Muscle layer of duodenum (tissue), 2 donors: ENCODE results near the gene NOD2.

Experiments used
- H3K27ac ChIP-seq: one replicate; pipeline ENCODE4 v1.7.0; 2013; ENCODE audit warnings: mild to moderate bottlenecking, low read length
- H3K27me3 ChIP-seq: one replicate; pipeline ENCODE4 v1.7.0; 2013; ENCODE audit warnings: low read depth, mild to moderate bottlenecking, control low read depth, low read length
- H3K36me3 ChIP-seq, 2 donors: one replicate each; pipeline ENCODE4 v1.7.0; 2013; ENCODE audit warnings: low read length in 2 of 2, control low read depth in 1 of 2, mild to moderate bottlenecking in 1 of 2; ENCODE audit not compliant: insufficient read depth in 2 of 2, control insufficient read depth in 1 of 2
- H3K4me1 ChIP-seq, 2 donors: one replicate each; pipeline ENCODE4 v1.7.0; 2013; ENCODE audit warnings: low read length in 2 of 2, mild to moderate bottlenecking in 2 of 2, control low read depth in 1 of 2, moderate library complexity in 1 of 2; ENCODE audit not compliant: insufficient read depth in 2 of 2, control insufficient read depth in 1 of 2
- H3K4me3 ChIP-seq, 2 donors: one replicate each; pipeline ENCODE4 v1.7.0; 2013; ENCODE audit warnings: low read length in 2 of 2, low read depth in 1 of 2, mild to moderate bottlenecking in 1 of 2
- H3K9me3 ChIP-seq, 2 donors: one replicate each; pipeline ENCODE4 v1.7.0; 2013; ENCODE audit warnings: low read length in 2 of 2, control low read depth in 1 of 2, mild to moderate bottlenecking in 1 of 2; ENCODE audit not compliant: control insufficient read depth in 1 of 2
- donor health status: healthy.

NOD2 gene

DNA sequence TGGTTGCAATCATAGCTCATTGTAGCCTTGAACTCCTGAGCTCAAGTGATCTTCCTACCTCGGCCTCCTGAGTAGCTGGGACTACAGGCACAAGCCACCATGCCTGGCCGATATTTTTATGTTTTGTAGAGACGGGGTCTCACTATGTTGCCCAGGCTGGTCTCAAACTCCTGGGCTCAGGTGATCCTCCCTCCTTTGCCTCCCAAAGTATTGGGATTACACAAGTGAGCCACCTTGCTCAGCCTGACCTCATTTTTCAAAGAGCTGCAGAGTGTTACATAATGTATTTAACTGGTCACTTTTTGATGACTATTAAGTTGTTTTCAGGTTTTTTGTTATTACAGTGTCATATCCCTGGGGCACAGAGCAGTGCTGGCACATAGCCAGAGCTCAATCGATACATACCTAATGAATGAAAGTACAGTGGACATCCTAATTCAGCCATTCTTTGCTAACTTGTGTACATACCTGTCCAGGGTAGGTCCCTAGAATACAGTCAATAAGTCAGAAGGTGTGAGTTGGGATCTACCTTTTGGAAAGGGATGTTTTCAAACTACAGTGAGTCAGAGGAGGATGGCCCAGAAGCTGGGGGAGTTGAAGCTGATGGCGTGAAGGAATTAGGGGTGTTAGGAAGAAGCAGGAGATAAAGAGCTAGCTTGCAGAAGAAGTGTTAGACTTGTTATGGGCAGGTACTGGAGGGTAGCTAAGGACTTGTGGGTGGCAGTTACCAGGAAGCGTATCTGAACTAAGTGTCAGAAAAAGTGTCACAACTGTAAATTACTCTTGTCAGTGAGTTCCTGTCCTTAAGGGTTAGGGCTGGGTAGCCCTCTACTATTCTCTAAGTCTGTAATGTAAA is 28.4 kb downstream of the NOD2 start:
- Histone ChIP-seq H3K27me3 (no peaks in the 10 kb centered on the region), H3K4me3 (no peak overlapping the region), H3K27ac (no peak overlapping the region), H3K4me1 (no peaks in the 10 kb centered on the region), H3K9me3 (no peaks in the 10 kb centered on the region), H3K36me3 (no peaks in the 10 kb centered on the region)

DNA sequence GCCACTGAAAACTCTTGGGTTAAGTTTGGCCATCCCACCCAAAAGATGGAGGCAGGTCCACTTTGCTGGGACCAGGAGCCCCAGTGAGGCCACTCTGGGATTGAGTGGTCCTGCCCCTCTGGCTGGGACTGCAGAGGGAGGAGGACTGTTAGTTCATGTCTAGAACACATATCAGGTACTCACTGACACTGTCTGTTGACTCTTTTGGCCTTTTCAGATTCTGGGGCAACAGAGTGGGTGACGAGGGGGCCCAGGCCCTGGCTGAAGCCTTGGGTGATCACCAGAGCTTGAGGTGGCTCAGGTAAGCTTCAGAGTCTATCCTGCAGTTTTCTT is 29.0 kb downstream of the NOD2 start:
- H3K9me3 ChIP-seq: no peaks in the 10 kb centered on the region
- no peaks in the 10 kb centered on the region for H3K27me3 ChIP-seq
- H3K27ac ChIP-seq: no peak overlapping the region
- H3K4me1 ChIP-seq: no peaks in the 10 kb centered on the region
- H3K4me3 ChIP-seq: no peak overlapping the region
- no peaks in the 10 kb centered on the region for H3K36me3 ChIP-seq

DNA sequence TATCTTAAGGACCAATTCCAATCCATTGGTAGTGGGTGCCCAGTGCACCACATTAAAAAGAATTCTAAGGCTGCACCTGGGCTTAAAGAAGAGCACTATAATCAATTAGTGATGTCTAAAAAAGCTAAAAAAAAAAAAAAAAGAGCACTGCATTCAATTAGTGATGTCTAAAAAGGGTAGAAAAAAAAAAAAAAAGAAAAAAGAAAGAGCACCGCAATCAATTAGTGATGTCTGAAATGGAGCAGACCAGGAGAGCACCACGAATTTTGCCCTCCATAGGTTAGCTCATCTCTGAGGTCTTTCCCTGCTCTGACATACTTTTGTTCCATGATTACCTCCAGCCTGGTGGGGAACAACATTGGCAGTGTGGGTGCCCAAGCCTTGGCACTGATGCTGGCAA is 29.6 kb downstream of the NOD2 start:
- Histone ChIP-seq H3K4me3 (no peak overlapping the region), H3K27me3 (no peaks in the 10 kb centered on the region), H3K4me1 (no peaks in the 10 kb centered on the region), H3K9me3 (no peaks in the 10 kb centered on the region), H3K27ac (no peak overlapping the region), H3K36me3 (no peaks in the 10 kb centered on the region)

DNA sequence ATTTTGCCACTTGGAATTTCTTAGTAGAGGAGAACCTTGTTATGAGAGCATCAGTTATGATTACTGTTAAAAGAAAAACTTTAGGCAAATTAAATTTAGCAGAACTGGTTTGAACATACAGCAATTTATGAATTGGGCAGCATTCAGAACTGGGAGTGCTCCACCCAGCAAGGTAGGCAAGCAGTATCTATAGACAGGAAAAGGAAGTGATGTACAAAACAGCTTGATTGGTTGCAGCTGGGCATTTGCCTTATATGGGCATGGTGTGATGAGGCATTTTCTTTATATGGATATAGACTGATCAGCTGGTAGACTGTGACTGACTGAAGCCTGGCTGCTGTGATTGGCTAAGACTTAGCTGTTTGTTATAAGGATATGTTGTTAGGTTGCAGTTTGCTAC is 30.9 kb downstream of the NOD2 start:
- Histone ChIP-seq H3K4me1 (no peaks in the 10 kb centered on the region), H3K4me3 (no peak overlapping the region), H3K27me3 (no peaks in the 10 kb centered on the region), H3K27ac (no peak overlapping the region), H3K36me3 (no peaks in the 10 kb centered on the region), H3K9me3 (no peaks in the 10 kb centered on the region)

DNA sequence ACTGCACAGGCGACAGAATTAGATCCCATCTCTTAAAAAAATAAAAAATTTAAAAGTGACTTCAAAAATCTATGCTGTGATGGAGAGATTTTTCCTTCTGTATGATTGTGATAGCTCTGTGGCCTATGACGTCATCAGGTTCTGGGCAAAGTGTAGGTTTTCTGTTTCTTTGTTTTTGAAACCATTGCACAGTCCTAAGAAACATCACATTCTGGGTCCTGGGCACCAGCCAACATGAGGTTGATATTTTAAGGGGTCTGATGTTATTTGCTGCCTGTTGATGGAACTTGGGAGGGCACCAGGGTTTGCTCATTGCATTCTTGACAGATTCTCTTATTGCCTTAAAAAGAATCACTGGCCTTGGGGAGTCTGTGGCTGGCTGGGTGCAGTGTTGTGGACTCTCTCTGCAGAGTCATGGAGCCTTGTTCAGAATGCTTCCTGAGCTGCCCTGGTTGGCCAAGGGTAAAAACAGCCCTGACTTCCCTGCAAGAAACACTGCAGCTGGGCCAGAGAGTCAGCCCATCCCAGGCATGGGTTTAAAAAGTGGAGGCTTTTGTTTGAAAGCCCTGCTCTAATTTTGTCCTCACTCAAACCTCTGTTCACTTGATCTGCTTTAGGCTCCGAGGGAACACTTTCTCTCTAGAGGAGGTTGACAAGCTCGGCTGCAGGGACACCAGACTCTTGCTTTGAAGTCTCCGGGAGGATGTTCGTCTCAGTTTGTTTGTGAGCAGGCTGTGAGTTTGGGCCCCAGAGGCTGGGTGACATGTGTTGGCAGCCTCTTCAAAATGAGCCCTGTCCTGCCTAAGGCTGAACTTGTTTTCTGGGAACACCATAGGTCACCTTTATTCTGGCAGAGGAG is 38.0 kb downstream of the NOD2 start:
- Histone ChIP-seq H3K4me1 (no peaks in the 10 kb centered on the region), H3K27ac (no peak overlapping the region), H3K36me3 (no peaks in the 10 kb centered on the region), H3K4me3 (no peak overlapping the region), H3K9me3 (no peaks in the 10 kb centered on the region), H3K27me3 (no peaks in the 10 kb centered on the region)

DNA sequence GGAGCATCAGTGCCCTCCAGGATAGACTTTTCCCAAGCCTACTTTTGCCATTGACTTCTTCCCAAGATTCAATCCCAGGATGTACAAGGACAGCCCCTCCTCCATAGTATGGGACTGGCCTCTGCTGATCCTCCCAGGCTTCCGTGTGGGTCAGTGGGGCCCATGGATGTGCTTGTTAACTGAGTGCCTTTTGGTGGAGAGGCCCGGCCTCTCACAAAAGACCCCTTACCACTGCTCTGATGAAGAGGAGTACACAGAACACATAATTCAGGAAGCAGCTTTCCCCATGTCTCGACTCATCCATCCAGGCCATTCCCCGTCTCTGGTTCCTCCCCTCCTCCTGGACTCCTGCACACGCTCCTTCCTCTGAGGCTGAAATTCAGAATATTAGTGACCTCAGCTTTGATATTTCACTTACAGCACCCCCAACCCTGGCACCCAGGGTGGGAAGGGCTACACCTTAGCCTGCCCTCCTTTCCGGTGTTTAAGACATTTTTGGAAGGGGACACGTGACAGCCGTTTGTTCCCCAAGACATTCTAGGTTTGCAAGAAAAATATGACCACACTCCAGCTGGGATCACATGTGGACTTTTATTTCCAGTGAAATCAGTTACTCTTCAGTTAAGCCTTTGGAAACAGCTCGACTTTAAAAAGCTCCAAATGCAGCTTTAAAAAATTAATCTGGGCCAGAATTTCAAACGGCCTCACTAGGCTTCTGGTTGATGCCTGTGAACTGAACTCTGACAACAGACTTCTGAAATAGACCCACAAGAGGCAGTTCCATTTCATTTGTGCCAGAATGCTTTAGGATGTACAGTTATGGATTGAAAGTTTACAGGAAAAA is 38.8 kb downstream of the NOD2 start:
- Histone ChIP-seq H3K9me3 (no peaks in the 10 kb centered on the region), H3K36me3 (no peaks in the 10 kb centered on the region), H3K27ac (no peak overlapping the region), H3K27me3 (no peaks in the 10 kb centered on the region), H3K4me1 (no peaks in the 10 kb centered on the region), H3K4me3 (no peak overlapping the region)

DNA sequence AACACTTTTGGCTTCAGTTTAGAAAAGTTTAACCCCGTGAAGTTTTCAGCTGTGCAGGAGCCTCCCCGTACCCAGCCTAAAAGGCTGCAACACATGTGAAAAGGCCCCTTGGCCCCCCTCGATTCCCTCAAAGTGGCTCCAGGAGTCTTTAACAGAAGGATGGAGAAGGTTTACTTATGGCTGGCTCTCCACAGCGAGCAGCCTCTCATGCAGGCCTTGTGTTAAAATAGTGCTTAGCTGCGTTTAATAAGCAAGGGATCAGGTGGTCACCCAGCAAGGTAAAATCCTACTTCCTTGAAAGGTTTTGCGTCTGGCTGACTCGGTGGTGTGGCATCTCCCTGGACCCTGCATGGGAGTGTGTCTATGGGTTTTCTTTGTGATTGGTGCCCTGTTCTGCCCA is 40.1 kb downstream of the NOD2 start:
- H3K27me3 ChIP-seq: no peaks in the 10 kb centered on the region
- no peak overlapping the region for H3K27ac ChIP-seq
- no peaks in the 10 kb centered on the region for H3K9me3 ChIP-seq
- H3K4me3 ChIP-seq: no peak overlapping the region
- H3K36me3 ChIP-seq: no peaks in the 10 kb centered on the region
- H3K4me1 ChIP-seq: no peaks in the 10 kb centered on the region

DNA sequence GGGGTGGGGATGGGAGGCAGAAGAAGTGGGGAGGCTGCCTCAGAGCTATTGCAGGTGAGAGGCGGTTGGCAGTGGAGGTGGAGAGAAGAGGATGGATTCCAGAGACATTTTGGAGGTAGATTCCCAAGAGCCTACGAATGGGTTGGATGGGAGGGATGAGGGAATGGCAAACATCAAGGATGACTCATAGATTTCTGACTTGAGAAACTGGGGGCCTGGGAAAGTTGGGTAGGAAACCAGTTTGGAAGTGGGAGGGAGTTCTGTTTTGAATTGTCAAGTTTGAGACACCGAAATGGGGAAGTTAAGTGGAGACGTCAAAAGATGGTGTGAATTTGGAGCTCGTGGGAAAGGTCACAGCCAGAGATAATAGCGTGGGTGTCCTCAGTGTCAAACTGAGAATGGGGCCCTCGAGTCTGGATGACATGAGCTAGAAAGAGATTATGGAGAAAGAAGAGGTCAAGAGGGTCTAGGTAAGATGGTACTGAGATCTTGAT is 42.3 kb downstream of the NOD2 start:
- Histone ChIP-seq H3K27ac (no peak overlapping the region), H3K27me3 (no peaks in the 10 kb centered on the region)

DNA sequence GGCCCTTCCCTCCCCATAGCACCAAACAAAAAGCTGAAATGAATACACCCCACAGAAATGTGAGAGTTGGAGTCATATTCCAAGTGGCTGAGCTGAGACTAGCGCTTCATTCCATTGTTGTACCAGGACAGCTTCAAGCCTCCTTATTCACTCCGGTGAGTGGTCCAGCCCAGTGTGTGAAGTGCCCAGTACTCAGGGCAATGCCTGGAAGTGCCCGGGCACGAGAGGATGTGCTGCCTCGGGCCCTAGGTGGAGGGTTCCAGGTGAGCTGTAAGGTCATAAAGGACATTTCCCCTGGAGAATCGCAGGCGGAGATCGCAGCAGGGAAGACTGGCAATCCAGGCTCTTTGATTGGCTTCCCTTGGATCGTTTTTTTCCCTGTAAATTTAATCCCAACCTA is 43.0 kb downstream of the NOD2 start:
- H3K27ac ChIP-seq: no peak overlapping the region
- H3K36me3 ChIP-seq: no peaks in the 10 kb centered on the region
- H3K4me1 ChIP-seq: peaks cover 0 to 5% of the 10 kb centered on the region in 2 donors
- H3K4me3 ChIP-seq: no peak overlapping the region
- no peaks in the 10 kb centered on the region for H3K27me3 ChIP-seq
- H3K9me3 ChIP-seq: no peaks in the 10 kb centered on the region

More for the DNA sequence above, 42.3 kb downstream of the NOD2 start:
- Histone ChIP-seq H3K4me1 (no peaks in the 10 kb centered on the region), H3K36me3 (no peaks in the 10 kb centered on the region), H3K9me3 (no peaks in the 10 kb centered on the region), H3K4me3 (no peak overlapping the region)

DNA sequence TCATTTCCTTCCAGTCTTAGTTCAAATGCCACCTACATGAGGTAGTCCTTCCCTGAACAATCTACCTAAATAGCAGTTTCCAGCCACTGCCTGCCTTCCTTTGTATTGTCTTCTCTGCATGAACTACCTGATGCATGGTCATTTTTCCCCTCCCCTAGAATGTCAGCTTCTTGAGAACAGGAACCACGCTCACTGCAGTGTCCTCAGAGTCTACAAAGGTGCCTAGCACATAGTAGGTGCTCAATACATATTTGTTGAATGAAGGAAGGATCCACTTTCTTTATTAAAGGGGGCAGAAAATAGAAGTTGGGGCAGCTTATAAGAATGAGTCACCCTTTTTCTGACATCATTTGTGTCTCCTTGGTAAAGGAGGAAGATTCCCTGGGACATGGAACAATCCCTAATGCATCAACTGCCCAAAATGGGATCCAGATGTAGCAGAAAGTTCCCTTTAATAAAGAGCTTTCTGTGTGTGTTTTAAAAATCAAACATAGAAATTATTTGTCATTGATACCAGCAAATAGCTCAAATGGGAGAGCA is 44.1 kb downstream of the NOD2 start:
- Histone ChIP-seq H3K36me3 (no peaks in the 10 kb centered on the region), H3K4me3 (no peak overlapping the region), H3K9me3 (no peaks in the 10 kb centered on the region), H3K4me1 (peaks cover 0 to 5% of the 10 kb centered on the region in 2 donors), H3K27me3 (no peaks in the 10 kb centered on the region), H3K27ac (no peak overlapping the region)

DNA sequence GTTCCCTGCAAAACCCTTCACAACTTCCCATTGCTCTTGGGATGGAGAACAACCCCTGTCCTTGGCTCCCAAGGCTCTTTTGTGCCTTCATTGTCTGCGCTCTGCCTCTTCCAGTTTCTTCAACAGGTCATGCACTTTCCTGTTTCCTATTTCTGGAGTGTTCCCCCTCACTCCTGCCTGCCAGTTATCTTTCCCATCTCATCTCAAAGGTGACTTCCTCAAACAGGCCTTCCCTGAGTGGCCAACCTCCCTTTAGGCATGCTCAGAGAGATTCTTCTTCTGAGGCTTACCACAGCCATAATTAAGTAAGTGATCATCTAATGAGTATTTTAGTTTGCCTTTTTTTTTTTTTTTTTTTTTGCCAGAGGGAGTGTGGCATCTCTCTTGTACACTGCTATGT is 45.6 kb downstream of the NOD2 start:
- Histone ChIP-seq H3K27me3 (no peaks in the 10 kb centered on the region), H3K4me1 (peaks cover 0 to 17% of the 10 kb centered on the region in 2 donors), H3K27ac (no peak overlapping the region), H3K4me3 (no peak overlapping the region), H3K36me3 (no peaks in the 10 kb centered on the region), H3K9me3 (no peaks in the 10 kb centered on the region)
